WTC11 (cell line): ENCODE measurements around the gene SEMA4C. TPM values are rescaled to one million over a fixed set of nuclear protein-coding genes. Genes with fewer than 3 reads are reported as not detected.

Experiments
- ATAC-seq: fragments of 200-7000 bp; cut with Tn5 transposase; 2 replicates; pipeline ENCODE4 v1.10.0; 2021; ENCODE audit warnings: mild to moderate bottlenecking, moderate library complexity
- CTCF ChIA-PET: fragments of 300-600 bp; sonication (Branson Sonifier 250); formaldehyde crosslinking; loops from one replicate; lab custom pipeline; 2021; ENCODE audit warnings: antibody characterized with exemption; lab: Charles Lee
- POLR2A ChIA-PET: fragments of 350-600 bp; sonication (Branson Sonifier 250); formaldehyde crosslinking; loops from one replicate; lab custom pipeline; 2021; ENCODE audit warnings: antibody characterized with exemption; lab: Charles Lee
- DNase-seq: peaks from one replicate; pipeline ENCODE4 v3.0.0; 2021; ENCODE audit warnings: low spot score
- H3K27ac Mint-ChIP-seq: 2 replicates; pipeline ENCODE4 v1.8.0; 2021; ENCODE audit warnings: mixed read lengths
- H3K27me3 Mint-ChIP-seq: 2 replicates; pipeline ENCODE4 v1.8.0; 2021; ENCODE audit warnings: low read depth, mild to moderate bottlenecking, moderate library complexity, mixed read lengths
- H3K36me3 Mint-ChIP-seq: 2 replicates; pipeline ENCODE4 v1.8.0; 2021; ENCODE audit warnings: mixed read lengths
- H3K4me1 Mint-ChIP-seq: 2 replicates; pipeline ENCODE4 v1.8.0; 2022; ENCODE audit warnings: mixed read lengths
- H3K4me3 Mint-ChIP-seq: 2 replicates; pipeline ENCODE4 v1.8.0; 2021; ENCODE audit warnings: mild to moderate bottlenecking, moderate library complexity, mixed read lengths
- H3K9me3 Mint-ChIP-seq: 2 replicates; pipeline ENCODE4 v1.8.0; 2021; ENCODE audit warnings: mixed read lengths
- AR ChIP-seq: fragments of 250-450 bp; sonication (Bioruptor Pico); IDR thresholded peaks from 2 replicates; pipeline ENCODE4 v1.9.0; 2021; ENCODE audit warnings: mild to moderate bottlenecking
- ESRRA ChIP-seq: sonication (generic); formaldehyde crosslinking; IDR thresholded peaks from 2 replicates; pipeline ENCODE4 v1.8.1; 2022; ENCODE audit warnings: mild to moderate bottlenecking, missing genetic modification reagents, borderline replicate concordance
- FOXJ3 ChIP-seq: sonication (generic); formaldehyde crosslinking; IDR thresholded peaks from 2 replicates; pipeline ENCODE4 v1.9.0; 2021; ENCODE audit warnings: missing genetic modification reagents, mild to moderate bottlenecking, borderline replicate concordance
- FOXK1 ChIP-seq: sonication (generic); formaldehyde crosslinking; IDR thresholded peaks from 2 replicates; pipeline ENCODE4 v1.8.0; 2022; ENCODE audit warnings: mild to moderate bottlenecking, moderate library complexity, missing genetic modification reagents
- FOXP4 ChIP-seq: sonication (generic); formaldehyde crosslinking; IDR thresholded peaks from 2 replicates; pipeline ENCODE4 v1.8.0; 2022; ENCODE audit warnings: mild to moderate bottlenecking, missing genetic modification reagents
- IRF1 ChIP-seq: sonication (generic); formaldehyde crosslinking; IDR thresholded peaks from 2 replicates; pipeline ENCODE4 v1.8.0; 2023; ENCODE audit warnings: missing genetic modification reagents
- JAZF1 ChIP-seq: fragments of 250-450 bp; sonication (Bioruptor Pico); IDR thresholded peaks from 2 replicates; pipeline ENCODE4 v1.9.0; 2021; ENCODE audit warnings: moderate library complexity, mild to moderate bottlenecking, inconsistent platforms
- NFYB ChIP-seq: sonication (generic); formaldehyde crosslinking; conservative IDR thresholded peaks from 2 replicates; pipeline ENCODE4 v1.8.0; 2022; ENCODE audit warnings: low read depth, missing genetic modification reagents
- NR2C2 ChIP-seq: sonication (generic); formaldehyde crosslinking; IDR thresholded peaks from 2 replicates; pipeline ENCODE4 v1.8.0; 2022; ENCODE audit warnings: mild to moderate bottlenecking, missing genetic modification reagents
- NR3C1 ChIP-seq: sonication (generic); formaldehyde crosslinking; conservative IDR thresholded peaks from 2 replicates; pipeline ENCODE4 v1.8.1; 2023; ENCODE audit warnings: low read depth, mild to moderate bottlenecking, missing genetic modification reagents
- SMAD3 ChIP-seq: sonication (generic); formaldehyde crosslinking; IDR thresholded peaks from 2 replicates; pipeline ENCODE4 v1.8.0; 2022; ENCODE audit warnings: missing genetic modification reagents, mild to moderate bottlenecking, borderline replicate concordance
- SP1 ChIP-seq: sonication (generic); formaldehyde crosslinking; conservative IDR thresholded peaks from 2 replicates; pipeline ENCODE4 v1.8.1; 2022; ENCODE audit warnings: missing genetic modification reagents
- STAT6 ChIP-seq: sonication (generic); formaldehyde crosslinking; conservative IDR thresholded peaks from 2 replicates; pipeline ENCODE4 v1.8.1; 2023; ENCODE audit warnings: mild to moderate bottlenecking, low read depth, missing genetic modification reagents, moderate library complexity
- TEAD1 ChIP-seq: sonication (generic); formaldehyde crosslinking; IDR thresholded peaks from 2 replicates; pipeline ENCODE4 v1.8.0; 2022; ENCODE audit warnings: mild to moderate bottlenecking, missing genetic modification reagents
- ZNF396 ChIP-seq: fragments of 250-450 bp; sonication (Bioruptor Pico); IDR thresholded peaks from 2 replicates; pipeline ENCODE4 v1.8.0; 2021; ENCODE audit warnings: mild to moderate bottlenecking, moderate library complexity, borderline replicate concordance
- ZNF532 ChIP-seq: fragments of 250-450 bp; sonication (Bioruptor Pico); IDR thresholded peaks from 2 replicates; pipeline ENCODE4 v1.9.0; 2021; ENCODE audit warnings: mild to moderate bottlenecking, borderline replicate concordance
- total RNA-seq: library from RNA; stranded (reverse); gene quantifications from 3 replicates; pipeline ENCODE4 v1.2.3, GENCODE V29; 2021

Gene SEMA4C
- total RNA-seq, 1 experiment from 2014 or later, result 81.6 TPM

GRCh38 chr2:96837575-96837974, 32.3 kb downstream of the SEMA4C start:
- ChIA-PET CTCF (interaction anchor here (1.3 kb wide), 1 partner anchor 20 kb away, joined by 4 read pairs; the partner anchor contains the start of gene ANKRD39), POLR2A (interaction anchor here (1.1 kb wide), 1 partner anchor 10 kb away, joined by 4 read pairs; no protein-coding TSS in a partner anchor)
- H3K27ac Mint-ChIP-seq, result peak overlapping the region; percentile 61; the same call in 1 of the 2 replicates
- no peaks in the 10 kb centered on the region for H3K9me3 Mint-ChIP-seq
- no peaks in the 10 kb centered on the region for H3K27me3 Mint-ChIP-seq
- DNase-seq, result no peak
- no peak overlapping the region for H3K4me3 Mint-ChIP-seq
- TF ChIP-seq NR3C1 (no peak), FOXJ3 (CRISPR knock-in tag) (no peak), AR (no peak), FOXP4 (no peak), NFYB (CRISPR knock-in tag) (no peak), FOXK1 (CRISPR knock-in tag) (no peak), JAZF1 (CRISPR knock-in tag) (no peak)
- H3K36me3 Mint-ChIP-seq, result peaks cover 25% of the 10 kb centered on the region
- H3K4me1 Mint-ChIP-seq, result peaks cover 19% of the 10 kb centered on the region
- ATAC-seq, result no peak

- CTCF ChIA-PET, result no interaction called here
- H3K4me3 Mint-ChIP-seq, result no peak overlapping the region
- POLR2A ChIA-PET, result interaction anchor here (0.8 kb wide), 1 partner anchor 697 kb away, joined by 6 read pairs; the partner anchor contains the start of gene ASTL
- no peak for ATAC-seq
- TF ChIP-seq ESRRA, result no peak
- TF ChIP-seq SMAD3, result no peak
- no peak for TF ChIP-seq NR2C2 (CRISPR knock-in tag)
- no peak for TF ChIP-seq SP1
- TF ChIP-seq, all 79 proteins: peak for 0
- H3K9me3 Mint-ChIP-seq, result no peaks in the 10 kb centered on the region
- peaks cover 27% of the 10 kb centered on the region for H3K4me1 Mint-ChIP-seq
- DNase-seq, result no peak
- H3K27ac Mint-ChIP-seq, result no peak overlapping the region
- H3K36me3 Mint-ChIP-seq, result peaks cover 37% of the 10 kb centered on the region
- H3K27me3 Mint-ChIP-seq, result no peaks in the 10 kb centered on the region
Observed at GRCh38 chr2:96835830-96836229, 34.0 kb downstream of the SEMA4C start.

- peak overlapping the region; percentile 98 for H3K27ac Mint-ChIP-seq
- POLR2A ChIA-PET, result interaction anchor here (0.6 to 1.5 kb wide), 4 partner anchors 10 to 527 kb away, joined by 3 to 4 read pairs (median 3); partner anchors contain the start of genes CNNM3 and SNRNP200
- CTCF ChIA-PET, result interaction anchor here (0.6 to 3.4 kb wide), 14 partner anchors 10 to 283 kb away, joined by 3 to 32 read pairs (median 6); partner anchors contain the start of genes ANKRD36, ANKRD39 and CNNM3
- DNase-seq (peak; percentile 77), ATAC-seq (peak; percentile 94)
- H3K4me1 Mint-ChIP-seq, result peaks cover 27% of the 10 kb centered on the region
- no peaks in the 10 kb centered on the region for H3K9me3 Mint-ChIP-seq
- H3K4me3 Mint-ChIP-seq, result peak overlapping the region; percentile 64
- TF ChIP-seq IRF1 (CRISPR knock-in tag) (no peak), ZNF532 (CRISPR knock-in tag) (0 out of 2 replicates have a peak, but pooled peaks have one; percentile 23), TEAD1 (peak; percentile 52; the same call in 1 of the 2 replicates), STAT6 (CRISPR knock-in tag) (no peak), ZNF396 (CRISPR knock-in tag) (no peak), FOXK1 (CRISPR knock-in tag) (peak; percentile 82; the same call in 1 of the 2 replicates)
- H3K27me3 Mint-ChIP-seq, result no peaks in the 10 kb centered on the region
- H3K36me3 Mint-ChIP-seq, result peaks cover 61% of the 10 kb centered on the region
Observed at GRCh38 chr2:96832754-96833507, 36.9 kb downstream of the SEMA4C start.
